Measurements from ENCODE around the gene SYNPO2.
"Not testable (repeated sequence)": the region's sequence is repeated elsewhere in the genome, so short reads cannot be mapped to it uniquely, and the experiment has no call there.

Gene SYNPO2, protein sequence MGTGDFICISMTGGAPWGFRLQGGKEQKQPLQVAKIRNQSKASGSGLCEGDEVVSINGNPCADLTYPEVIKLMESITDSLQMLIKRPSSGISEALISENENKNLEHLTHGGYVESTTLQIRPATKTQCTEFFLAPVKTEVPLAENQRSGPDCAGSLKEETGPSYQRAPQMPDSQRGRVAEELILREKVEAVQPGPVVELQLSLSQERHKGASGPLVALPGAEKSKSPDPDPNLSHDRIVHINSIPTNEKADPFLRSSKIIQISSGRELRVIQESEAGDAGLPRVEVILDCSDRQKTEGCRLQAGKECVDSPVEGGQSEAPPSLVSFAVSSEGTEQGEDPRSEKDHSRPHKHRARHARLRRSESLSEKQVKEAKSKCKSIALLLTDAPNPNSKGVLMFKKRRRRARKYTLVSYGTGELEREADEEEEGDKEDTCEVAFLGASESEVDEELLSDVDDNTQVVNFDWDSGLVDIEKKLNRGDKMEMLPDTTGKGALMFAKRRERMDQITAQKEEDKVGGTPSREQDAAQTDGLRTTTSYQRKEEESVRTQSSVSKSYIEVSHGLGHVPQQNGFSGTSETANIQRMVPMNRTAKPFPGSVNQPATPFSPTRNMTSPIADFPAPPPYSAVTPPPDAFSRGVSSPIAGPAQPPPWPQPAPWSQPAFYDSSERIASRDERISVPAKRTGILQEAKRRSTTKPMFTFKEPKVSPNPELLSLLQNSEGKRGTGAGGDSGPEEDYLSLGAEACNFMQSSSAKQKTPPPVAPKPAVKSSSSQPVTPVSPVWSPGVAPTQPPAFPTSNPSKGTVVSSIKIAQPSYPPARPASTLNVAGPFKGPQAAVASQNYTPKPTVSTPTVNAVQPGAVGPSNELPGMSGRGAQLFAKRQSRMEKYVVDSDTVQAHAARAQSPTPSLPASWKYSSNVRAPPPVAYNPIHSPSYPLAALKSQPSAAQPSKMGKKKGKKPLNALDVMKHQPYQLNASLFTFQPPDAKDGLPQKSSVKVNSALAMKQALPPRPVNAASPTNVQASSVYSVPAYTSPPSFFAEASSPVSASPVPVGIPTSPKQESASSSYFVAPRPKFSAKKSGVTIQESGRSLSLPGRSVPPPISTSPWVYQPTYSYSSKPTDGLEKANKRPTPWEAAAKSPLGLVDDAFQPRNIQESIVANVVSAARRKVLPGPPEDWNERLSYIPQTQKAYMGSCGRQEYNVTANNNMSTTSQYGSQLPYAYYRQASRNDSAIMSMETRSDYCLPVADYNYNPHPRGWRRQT

DNA sequence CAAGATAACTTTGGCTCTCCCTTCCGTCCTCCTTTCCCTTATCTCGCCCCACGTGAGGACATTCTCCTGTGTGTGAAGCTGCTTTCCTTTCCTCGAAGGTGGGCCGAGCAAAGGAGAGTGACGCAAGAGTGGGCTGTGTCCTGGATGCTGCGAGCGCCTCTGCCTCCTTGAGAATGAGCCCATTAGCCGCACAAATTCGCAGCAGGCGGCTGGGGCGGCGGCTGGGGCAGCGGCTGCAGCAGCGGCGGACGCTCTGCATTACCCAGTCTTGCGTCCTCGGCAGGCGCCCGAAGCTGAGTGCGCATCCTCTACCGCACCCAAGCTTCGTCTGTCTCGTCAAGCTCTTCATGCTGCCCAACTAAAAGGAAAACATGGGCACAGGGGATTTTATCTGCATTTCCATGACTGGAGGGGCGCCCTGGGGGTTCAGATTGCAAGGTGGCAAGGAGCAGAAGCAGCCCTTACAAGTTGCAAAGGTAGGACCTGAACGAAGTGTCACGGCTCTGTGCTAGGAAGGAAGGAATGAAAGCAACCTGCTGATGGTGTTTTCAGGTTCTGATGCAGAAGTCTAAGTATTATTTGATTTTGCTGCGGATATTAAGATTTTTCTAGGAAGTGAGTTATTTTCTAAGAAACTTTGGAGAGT, at the start of gene SYNPO2:
Gene SYNPO2, plus strand, starts transcription at position 189 of the 646 bp plus-strand sequence. Its CDS starts 183 bp downstream, at position 372.
- DNase-seq = no peak

DNA sequence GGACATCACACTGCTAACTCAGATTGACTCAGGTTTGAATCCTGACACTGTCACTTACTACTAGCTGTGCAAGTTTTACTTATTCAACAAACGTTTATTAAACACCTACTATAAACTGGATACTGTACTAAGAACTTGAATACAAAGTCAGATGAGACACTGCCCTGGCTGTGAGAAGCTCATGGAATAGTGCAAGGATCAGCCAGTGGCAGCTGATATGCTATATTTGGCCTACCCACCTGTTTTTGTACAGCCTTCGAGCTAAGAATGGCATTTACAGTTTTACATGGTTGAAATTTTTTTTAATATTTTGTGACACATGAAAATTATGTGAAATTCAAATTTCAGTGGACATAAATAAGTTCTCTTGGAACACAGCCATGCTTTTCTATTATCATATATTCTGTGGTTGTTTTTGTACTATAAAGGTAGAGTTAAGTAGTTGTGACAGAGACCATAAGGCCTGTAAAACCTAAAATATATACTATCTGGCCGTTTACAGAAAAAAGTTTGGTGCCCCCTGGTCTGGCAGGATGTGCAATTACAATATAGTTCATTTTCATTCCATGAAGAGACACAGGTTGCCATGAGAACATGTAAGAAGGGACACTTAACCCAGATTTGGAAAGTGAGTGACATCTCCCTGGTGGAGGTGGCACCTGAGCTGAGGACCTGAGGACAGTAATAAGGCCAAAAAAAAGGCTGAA, 49.3 kb upstream of the SYNPO2 start:
- no peak for DNase-seq

DNA sequence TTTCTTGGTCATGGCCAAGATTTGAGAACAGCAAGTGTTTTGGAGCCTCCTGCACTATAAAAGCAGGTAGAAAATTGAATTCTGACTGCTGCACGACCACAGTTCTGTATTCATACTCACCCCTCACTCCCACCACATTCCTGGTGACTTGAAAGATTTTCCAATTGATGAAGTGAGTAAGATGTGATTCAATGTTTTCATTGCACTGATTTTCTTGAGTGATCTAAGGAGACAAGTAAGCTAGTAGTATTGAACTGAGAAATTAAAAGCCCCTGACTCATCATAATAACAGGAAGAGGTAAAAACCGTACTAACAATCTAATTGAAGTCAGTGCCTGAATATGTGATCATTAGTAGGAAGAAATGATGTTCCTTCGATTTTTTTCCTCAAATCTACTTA, 46.6 kb upstream of the SYNPO2 start:
- no peak for DNase-seq

DNA sequence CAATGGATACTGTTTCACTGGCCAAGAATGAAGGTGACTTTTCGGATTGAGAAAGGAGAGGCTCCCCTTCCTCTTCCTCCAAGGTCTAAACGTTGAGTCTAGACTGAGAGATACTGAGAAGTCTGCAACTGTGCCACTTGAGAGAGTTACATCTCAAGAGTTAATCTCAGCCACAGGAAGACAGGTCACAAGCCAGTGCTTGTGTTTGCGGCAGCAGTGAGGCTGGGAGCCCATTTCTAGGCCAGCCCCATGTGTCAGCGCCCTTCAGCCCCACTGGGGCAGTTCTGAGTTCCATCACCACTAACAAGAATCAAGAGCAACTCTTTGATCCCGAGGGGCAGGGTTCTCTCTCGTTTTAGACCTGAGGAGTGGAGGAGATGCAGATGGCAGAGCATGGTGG, 45.4 kb upstream of the SYNPO2 start:
- no peak for DNase-seq

DNA sequence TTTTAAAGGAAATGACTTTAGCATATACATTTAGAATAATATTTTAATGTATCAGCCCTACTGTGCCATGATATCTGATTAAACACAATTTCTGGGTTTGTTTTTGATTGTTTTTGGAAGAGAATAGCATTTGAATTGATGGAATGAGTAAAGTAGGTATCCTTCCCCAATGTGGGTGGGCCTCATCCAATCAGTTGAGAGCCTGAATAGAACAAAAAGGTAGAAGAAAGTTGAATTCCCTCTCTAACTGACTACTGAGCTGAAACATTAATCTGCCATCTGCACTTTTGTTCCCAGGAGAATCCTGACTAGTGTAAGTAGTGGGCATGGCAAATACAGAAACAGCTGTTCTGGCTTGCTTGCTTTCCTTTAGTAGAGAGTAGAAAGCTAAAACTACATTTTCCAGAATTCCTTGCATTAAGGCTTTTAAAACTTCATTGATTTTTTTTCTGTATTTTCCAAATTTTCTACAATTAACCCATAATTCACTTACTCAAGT, 43.1 kb upstream of the SYNPO2 start:
- DNase-seq = no peak

DNA sequence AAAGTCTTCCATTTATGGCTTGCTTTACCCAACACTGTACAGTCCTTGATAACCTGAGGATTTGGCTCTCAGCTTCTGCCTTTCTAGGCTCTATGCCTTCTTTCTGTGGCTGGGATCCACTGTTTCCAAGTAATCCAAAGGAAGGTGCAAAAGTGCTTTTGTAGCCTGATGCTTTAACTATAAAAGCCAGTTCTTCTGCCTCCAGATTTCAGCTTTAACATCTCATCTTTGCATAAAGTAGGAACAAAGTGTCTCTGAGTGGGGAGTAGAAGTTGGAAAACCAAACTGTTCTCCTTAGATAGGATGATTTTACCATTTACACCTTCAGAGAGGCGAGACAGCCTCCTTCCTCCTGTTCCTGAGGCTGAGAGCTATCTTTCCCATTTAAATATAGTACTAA, 41.7 kb upstream of the SYNPO2 start:
- no peak for DNase-seq

DNA sequence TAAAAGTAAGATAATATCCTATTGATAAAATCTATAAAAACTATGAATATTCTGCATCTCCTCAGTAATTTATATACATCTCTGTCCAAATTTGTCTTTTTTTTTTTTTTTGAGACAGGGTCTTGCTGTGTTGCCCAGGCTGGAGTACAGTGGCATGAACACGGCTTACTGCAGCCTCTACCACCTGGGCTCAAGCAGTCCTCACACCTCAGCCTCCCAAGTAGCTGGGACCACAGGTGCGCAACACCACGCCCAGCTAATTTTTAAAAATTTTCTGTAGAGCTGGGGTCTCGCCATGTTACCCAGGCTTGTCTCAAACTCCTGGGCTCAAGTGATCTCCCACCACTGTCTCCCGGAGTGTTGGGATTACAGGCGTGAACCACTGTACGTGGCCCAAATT, 40.4 kb upstream of the SYNPO2 start:
- DNase-seq = no peak

DNA sequence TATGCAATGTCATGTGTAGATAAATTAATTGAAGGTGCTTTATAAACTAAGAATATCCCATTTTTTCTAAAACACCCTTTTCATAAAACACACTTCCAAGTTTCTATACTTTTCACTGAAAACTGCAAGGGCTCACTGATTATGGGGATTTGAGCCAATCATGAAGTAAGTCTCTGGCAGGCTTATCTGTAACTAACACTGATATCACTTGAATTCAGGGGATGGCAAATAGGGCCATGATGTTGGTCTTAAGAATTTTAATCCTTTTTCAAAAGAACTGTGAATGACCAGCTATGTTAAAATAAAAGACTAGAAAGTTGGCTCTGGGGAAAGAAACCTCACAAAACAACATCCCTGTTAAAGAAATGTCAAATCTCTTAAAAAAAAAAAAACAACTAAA, 39.8 kb upstream of the SYNPO2 start:
- DNase-seq = no peak

DNA sequence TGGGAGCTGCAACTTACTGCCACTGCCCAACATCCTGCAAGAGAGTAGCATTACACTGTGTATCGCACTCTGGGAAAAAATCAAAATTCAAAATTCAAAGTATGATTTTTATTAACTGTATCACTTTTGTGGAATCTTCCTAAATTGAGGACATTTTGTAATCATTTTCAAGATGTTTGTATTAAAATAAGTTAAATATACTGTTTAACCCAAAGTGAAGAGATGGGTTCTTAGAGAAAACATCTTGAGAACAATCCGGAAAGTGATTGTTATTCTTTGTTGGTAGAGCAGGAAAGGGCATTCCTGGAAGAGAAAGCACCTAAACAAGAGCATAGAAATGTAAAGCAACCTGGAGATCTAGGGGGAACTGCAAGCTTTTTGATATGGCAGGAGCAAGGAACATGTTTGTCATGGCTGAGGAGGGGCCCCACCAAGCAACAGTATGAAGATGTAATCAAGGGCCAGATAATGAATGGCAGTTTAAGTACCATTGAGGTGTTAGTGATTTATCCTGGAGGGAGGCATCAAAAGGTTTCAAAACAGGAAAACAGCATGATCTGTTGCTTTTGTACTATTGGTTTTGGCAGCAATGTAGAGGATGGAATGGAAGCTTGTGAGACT, 38.7 kb upstream of the SYNPO2 start:
- no peak for DNase-seq

DNA sequence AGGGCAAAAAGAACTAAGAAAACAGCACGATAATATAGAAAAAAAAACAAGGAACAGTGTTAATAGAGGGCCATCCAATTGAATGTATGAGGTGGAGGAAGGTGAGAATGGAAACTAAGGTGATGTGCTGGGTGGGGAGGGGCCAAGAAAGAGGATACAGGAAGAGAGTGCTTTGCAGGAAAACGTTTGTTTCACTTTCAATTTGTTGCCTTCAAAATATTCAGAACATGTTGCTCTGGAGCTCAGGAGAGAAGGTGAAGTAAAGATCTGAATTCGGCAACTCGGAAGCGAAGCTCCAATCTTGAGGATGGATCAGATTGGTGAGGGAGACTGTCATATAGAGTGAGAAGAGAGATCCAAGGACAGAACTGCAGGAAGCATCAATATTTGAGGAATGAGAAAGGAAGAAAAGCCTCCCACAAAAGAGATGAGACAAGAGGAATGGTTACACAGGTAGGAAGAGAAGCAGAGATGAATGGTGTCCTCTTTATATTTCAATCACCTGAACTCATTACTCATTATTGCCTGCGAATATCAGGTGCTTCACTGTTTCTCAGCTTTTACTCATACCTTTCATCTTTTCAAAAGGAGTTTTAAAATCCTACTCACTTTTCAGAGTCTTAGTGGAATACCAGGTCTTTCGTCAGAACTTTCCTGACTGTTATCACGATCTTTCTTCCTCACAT, 38.0 kb upstream of the SYNPO2 start:
- no peak for DNase-seq

DNA sequence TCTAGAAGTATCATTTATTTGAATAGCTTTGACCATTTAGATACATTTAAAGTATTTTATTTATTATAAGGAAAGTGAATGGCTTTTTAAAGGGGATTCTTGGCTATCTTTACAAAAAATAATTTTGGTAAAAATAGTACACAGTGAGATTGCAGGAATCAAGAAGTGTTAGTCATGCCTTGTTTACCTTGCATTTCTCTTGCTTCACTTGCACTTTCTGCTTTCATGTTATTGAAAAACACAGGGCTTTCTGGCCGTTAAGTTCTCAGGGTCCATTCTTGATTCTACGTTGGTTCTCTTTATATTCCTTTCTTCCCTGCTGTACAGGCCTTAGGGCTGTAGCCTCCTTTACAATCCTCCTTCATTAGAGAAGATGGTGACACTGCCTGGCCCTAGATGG, 30.9 kb upstream of the SYNPO2 start:
- DNase-seq = no peak

DNA sequence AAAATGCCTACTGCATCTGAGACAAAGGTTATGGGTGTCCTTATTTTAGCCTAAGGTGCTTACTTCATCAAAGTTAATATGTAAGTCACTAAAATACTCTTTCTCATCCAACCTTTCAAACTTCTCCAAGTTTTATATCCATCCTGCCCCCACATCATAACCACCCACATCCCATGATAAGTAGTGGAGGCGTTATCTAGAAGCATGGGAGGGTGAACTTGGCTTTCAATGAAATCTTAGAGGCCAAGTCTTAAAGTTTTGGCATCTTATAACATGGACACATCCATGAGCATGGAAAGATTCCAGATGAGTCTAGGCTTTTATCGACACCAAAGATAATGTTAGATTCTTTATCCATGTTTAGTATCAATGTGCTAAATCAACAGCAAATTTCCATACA, 29.9 kb upstream of the SYNPO2 start:
- no peak for DNase-seq

DNA sequence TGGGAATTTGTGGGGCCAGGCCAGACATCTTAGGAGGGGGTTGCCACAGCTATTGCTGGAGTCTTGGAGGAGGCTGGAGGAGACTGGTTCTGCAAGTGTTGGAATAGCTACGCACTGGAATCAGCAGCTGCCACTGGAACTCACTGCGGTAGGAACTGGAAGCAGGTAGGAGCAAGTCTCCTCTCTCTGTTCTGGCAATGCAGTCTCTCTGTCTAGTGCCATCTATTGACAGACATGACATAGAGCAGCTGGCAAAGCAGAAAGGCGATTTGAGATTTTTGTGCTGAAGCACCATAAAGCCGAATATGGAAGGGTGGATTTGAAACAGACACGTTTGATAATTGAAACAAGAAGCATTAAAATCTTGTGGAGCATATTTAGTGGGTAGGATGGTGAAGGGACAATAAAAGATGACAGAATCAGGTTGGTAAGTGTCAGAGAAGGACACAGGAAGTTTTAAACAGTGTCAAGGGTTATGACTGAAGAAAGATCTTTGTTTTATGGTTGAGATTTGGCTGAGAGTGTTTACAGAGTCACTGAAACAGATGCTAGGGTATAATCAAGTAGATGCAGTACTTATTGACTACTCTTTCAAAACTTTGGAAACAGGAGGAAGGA, 23.5 kb upstream of the SYNPO2 start:
- DNase-seq = no peak

DNA sequence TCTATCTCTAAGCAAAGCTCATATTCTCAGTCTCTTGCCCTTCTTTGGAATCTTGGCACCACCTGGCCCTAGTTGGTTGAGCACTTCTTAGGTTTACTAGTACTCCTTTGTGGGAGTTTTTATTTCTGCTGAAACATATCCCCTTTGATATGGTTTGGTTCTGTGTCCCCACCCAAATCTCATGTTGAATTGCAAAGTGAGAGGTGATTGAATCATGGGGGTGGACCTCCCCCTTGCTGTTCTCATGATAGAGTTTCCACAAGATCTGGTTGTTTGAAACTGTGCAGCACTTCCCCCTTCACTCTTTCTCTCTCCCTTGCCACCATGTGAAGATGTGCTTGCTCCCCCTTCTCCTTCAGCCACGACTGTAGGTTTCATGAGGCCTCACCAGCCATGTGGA, 22.2 kb upstream of the SYNPO2 start:
- no peak for DNase-seq

DNA sequence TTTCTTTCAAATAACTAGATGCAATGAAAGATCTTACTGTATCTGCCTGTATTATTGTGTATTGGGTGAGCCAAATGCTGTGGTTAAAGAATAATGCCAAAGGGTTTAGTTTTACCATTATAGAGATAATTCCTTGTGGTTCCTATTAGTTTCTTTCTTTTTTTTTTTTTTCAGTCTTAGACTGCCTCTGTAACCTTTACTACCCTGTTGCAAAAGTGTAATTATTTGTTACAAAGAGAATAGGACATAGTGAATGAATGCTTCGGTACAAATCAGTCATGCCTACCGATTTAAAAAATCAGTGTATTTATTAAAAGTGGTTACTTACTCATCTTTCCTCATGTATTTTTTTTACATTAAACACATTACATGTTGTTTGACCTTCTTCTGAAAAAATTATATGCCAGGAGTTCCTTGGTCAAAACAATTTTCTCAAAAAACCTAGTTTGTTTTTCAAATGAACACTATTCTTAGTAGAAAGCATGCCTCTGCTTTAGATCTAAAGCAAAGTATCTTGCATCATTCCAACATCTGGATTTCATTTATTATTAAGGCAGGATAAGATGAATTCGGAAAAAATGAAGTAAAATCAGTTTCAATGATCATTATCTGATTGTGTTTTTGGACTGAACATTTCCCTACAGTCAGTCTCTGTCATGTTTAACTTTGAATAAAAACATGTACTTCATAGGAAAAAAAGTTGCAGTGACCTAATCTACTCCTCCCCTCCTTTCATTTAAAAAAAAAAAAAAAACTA, 21.2 kb upstream of the SYNPO2 start:
- DNase-seq = no peak

DNA sequence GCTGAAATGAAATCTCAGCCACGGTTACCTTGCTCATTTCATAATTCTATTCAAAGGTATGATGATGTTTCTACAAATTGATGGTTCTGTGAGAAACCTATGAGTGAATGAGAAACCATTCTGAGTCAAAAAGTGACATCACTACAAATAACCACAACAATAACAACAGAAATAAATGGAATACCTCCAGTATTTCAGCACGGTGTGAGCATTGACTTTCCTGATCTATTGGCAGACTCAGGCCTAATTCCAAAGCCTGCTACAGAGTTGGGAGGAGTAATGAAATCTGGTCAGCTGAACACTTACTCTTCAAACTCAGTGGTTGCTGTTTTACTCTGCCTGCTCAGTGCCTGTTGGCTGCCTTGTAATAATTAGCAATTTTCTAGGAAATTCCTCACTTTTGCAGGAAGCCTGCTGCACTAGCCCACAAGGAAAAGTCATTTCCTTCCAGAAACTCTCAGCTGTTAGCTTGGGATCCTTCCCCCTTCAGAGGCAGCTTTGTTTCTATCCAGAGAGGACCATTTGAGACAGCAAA, 18.8 kb upstream of the SYNPO2 start:
- DNase-seq = no peak

DNA sequence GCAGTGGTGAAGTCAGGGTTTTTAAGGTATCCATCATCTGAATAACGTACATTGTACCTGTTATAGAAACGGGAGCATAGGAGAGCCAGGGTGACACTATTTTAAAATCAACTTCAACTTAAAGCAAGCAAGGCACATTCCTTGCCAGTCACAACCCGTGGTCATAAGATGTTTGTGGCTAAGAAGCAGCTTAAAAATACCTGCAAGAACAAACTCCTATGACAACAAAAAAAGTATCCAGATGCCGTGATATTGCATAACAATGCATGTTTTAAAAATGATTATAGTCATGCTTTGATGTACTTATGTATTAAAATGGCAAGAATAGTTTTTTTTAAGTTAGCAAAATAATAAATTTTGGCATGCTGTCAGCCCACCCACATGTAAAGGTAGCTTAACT, 16.5 kb upstream of the SYNPO2 start:
- DNase-seq = no peak

DNA sequence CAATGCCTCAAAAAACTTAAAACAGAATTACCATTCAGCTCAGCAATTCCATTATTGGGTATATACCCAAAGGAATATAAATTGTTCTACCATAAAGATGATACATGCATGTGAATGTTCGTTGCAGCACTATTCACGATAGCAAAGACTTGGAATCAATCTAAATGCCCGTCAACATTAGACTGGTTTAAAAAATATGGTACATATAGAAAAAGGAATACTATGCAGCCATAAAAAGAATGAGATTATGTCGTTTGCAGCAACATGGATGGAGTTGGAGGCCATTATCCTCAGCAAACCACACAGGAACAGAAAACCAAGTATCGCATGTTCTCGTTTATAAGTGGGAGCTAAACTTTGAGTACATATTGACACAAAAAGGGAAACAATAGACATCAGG, 10.9 kb upstream of the SYNPO2 start:
- no peak for DNase-seq

DNA sequence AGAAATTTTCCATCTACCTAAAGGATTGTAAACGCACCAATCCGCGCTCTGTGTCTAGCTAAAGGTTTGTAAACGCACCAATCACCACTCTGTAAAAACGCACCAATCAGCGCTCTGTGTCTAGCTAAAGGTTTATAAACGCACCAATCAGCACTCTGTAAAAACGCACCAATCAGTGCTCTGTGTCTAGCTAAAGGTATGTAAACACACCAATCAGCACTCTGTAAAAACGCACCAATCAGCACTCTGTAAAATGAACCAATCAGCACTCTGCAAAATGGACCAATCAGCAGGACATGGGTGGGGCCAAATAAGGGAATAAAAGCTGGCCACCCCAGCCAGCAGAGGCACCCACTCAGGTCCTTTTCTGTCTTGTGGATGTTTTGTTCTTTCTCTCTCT, 10.1 kb upstream of the SYNPO2 start:
- DNase-seq = not testable (repeated sequence)

Measured in CD4-positive, alpha-beta T cell treated with Interleukin-15 for 1 hour (primary cell).